ENCODE measurements around the gene SIT1.

SIT1 gene

GRCh38 chr9:35679766-35680330, 29.1 kb upstream of the SIT1 start:
- CTCF ChIA-PET, result no interaction called here
- no peak for DNase-seq (ENCODE audit: low spot score)
- peak overlapping the region; percentile 20; the same call in 1 of the 2 replicates for H3K27ac ChIP-seq
- TF ChIP-seq CTCF (conservative IDR thresholded peaks at IDR 0.05; ENCODE audit: low read depth), result no peak
- POLR2A ChIA-PET (ENCODE audit: low non-redundant PET), result interaction anchor here (0.8 kb wide), 1 partner anchor 9 kb away, joined by 3 read pairs; no protein-coding TSS in a partner anchor

- H3K27ac ChIP-seq, result no peak overlapping the region
- CTCF ChIA-PET, result no interaction called here
- POLR2A ChIA-PET (ENCODE audit: low non-redundant PET), result interaction anchor here (0.8 kb wide), 1 partner anchor 10 kb away, joined by 3 read pairs; no protein-coding TSS in a partner anchor
- no peak for TF ChIP-seq CTCF (conservative IDR thresholded peaks at IDR 0.05; ENCODE audit: low read depth)
- no peak for DNase-seq (ENCODE audit: low spot score)
Measured at GRCh38 chr9:35679091-35679490, 28.4 kb upstream of the SIT1 start.

GRCh38 chr9:35675732-35676392, 25.1 kb upstream of the SIT1 start:
- CTCF ChIA-PET, result interaction anchor here (0.9 kb wide), 1 partner anchor 39 kb away, joined by 3 read pairs; no protein-coding TSS in a partner anchor
- H3K27ac ChIP-seq, result no peak overlapping the region
- TF ChIP-seq CTCF (conservative IDR thresholded peaks at IDR 0.05; ENCODE audit: low read depth), result no peak
- DNase-seq (ENCODE audit: low spot score), result no peak
- POLR2A ChIA-PET (ENCODE audit: low non-redundant PET), result no interaction called here

GRCh38 chr9:35675204-35675603, 24.5 kb upstream of the SIT1 start:
- H3K27ac ChIP-seq, result no peak overlapping the region
- ChIA-PET CTCF (interaction anchor here (0.9 kb wide), 1 partner anchor 40 kb away, joined by 3 read pairs; no protein-coding TSS in a partner anchor), POLR2A (ENCODE audit: low non-redundant PET) (no interaction called here)
- no peak for TF ChIP-seq CTCF (conservative IDR thresholded peaks at IDR 0.05; ENCODE audit: low read depth)
- DNase-seq (ENCODE audit: low spot score), result no peak

GRCh38 chr9:35674025-35674361, 23.3 kb upstream of the SIT1 start:
- no peak for DNase-seq (ENCODE audit: low spot score)
- no peak for TF ChIP-seq CTCF (conservative IDR thresholded peaks at IDR 0.05; ENCODE audit: low read depth)
- POLR2A ChIA-PET (ENCODE audit: low non-redundant PET), result interaction anchor here (1.5 kb wide), 1 partner anchor 9 kb away, joined by 6 read pairs; the partner anchor contains the start of gene ARHGEF39
- CTCF ChIA-PET, result interaction anchor here (0.7 to 1.6 kb wide), 3 partner anchors 22 to 163 kb away, joined by 3 to 5 read pairs (median 3); no protein-coding TSS in a partner anchor
- H3K27ac ChIP-seq, result peak overlapping the region; percentile 65

GRCh38 chr9:35673132-35674024, 22.6 kb upstream of the SIT1 start, which contains the start of gene CA9:
TSS of gene CA9 (plus strand) at chr9:35673928. CDS start at chr9:35673960, 32 bp downstream.
- TF ChIP-seq CTCF (conservative IDR thresholded peaks at IDR 0.05; ENCODE audit: low read depth), result no peak
- DNase-seq (ENCODE audit: low spot score), result peak; percentile 60
- CTCF ChIA-PET, result interaction anchor here (0.6 to 1.6 kb wide), 5 partner anchors 23 to 223 kb away, joined by 3 to 5 read pairs (median 4); no protein-coding TSS in a partner anchor
- POLR2A ChIA-PET (ENCODE audit: low non-redundant PET), result interaction anchor here (1.5 kb wide), 1 partner anchor 8 kb away, joined by 6 read pairs; the partner anchor contains the start of gene ARHGEF39
- H3K27ac ChIP-seq, result peak within 1 kb of the TSS; percentile 65
